Gastrocnemius medialis (tissue), 4 donors: ENCODE measurements around the gene PSMD12. TPM values are rescaled to one million over a fixed set of nuclear protein-coding genes. Genes with fewer than 3 reads are reported as not detected.

Experiments used
- ATAC-seq, 2 donors: fragments of 150-250 bp; one replicate each; pipeline ENCODE4 v1.9.1; 2016
- DNase-seq, 2 donors: peaks; one replicate each; pipeline ENCODE4 v3.0.0-alpha.2; 2019
- H3K27ac ChIP-seq, 4 donors: fragments of 200-600 bp; sonication (generic); 1 replicate in 1 of 4; 2 replicates in 3 of 4; pipeline ENCODE4 v1.5.1; 2016 to 2018; ENCODE audit warnings: mild to moderate bottlenecking in 2 of 4, moderate library complexity in 1 of 4
- H3K27me3 ChIP-seq, 3 donors: fragments of 200-600 bp; sonication (generic) in 2 of 3; 1 replicate in 1 of 3; 2 replicates in 2 of 3; pipeline versions ENCODE4 v1.5.1 to v1.6.0; 2016 to 2019; ENCODE audit warnings: mild to moderate bottlenecking in 1 of 3, moderate library complexity in 1 of 3
- H3K36me3 ChIP-seq, 2 donors: fragments of 200-600 bp; sonication (generic) in 1 of 2; one replicate each; pipeline ENCODE4 v1.5.1; 2017 to 2018
- H3K4me1 ChIP-seq, 2 donors: fragments of 200-600 bp; sonication (generic) in 1 of 2; one replicate each; pipeline ENCODE4 v1.5.1; 2016 to 2017; ENCODE audit warnings: mild to moderate bottlenecking in 2 of 2
- H3K4me3 ChIP-seq, 4 donors: fragments of 200-600 bp; sonication (generic) in 3 of 4; 1 replicate in 1 of 4; 2 replicates in 3 of 4; pipeline ENCODE4 v1.5.1; 2016 to 2019; ENCODE audit warnings: mild to moderate bottlenecking in 2 of 4
- H3K9me3 ChIP-seq, 3 donors: fragments of 200-600 bp; sonication (generic) in 2 of 3; 1 replicate in 1 of 3; 2 replicates in 2 of 3; pipeline ENCODE4 v1.5.1; 2016 to 2019
- POLR2A ChIP-seq, 2 donors: fragments of 450-650 bp; IDR thresholded peaks; one replicate each; pipeline ENCODE4 v1.6.1; 2017; ENCODE audit warnings: antibody characterized with exemption in 2 of 2, mild to moderate bottlenecking in 2 of 2, moderate library complexity in 2 of 2
- in situ Hi-C, 4 donors: fragments of 200-750 bp; cut with MboI; loops; one replicate each; pipeline versions ENCODE4 v1.15.0 to v1.8.0; 2017; ENCODE audit warnings: low sequenced_read_pairs in 4 of 4
- intact Hi-C: fragments of 100-400 bp; cut with DNase I; formaldehyde crosslinking; loops from one replicate; pipeline ENCODE4 v1.15.1; 2023; ENCODE audit warnings: low total_unique reads
- total RNA-seq, 4 donors: library from RNA; depleted of rRNA; stranded (reverse); fragments of >200 nt; gene quantifications; one replicate each; pipeline versions ENCODE4 v1.1.0 to v1.2.3, GENCODE V29; 2016
- TF ChIP-seq, protein P1 (sequence below), 5 experiments: fragments of 450-650 bp in 3 of 5; fragments of 200-600 bp in 2 of 5; sonication (generic) in 2 of 5; IDR thresholded peaks in 4 of 5; conservative IDR thresholded peaks in 1 of 5; 1 replicate in 4 of 5; 2 replicates in 1 of 5; pipeline ENCODE4 v1.5.1; 2016 to 2019; ENCODE audit warnings: antibody characterized with exemption in 5 of 5, mild to moderate bottlenecking in 3 of 5, moderate library complexity in 3 of 5

Gene PSMD12
- total RNA-seq, 4 donors from 2014 or later: 52.0 to 89.6 (median 69.9) TPM

- Histone ChIP-seq H3K27ac (no peak overlapping the region), H3K9me3 (no peaks in the 10 kb centered on the region), H3K36me3 (no peaks in the 10 kb centered on the region), H3K27me3 (no peaks in the 10 kb centered on the region), H3K4me3 (no peak overlapping the region), H3K4me1 (peaks cover 0 to 4% of the 10 kb centered on the region in 2 donors)
- TF ChIP-seq, protein P1, sequence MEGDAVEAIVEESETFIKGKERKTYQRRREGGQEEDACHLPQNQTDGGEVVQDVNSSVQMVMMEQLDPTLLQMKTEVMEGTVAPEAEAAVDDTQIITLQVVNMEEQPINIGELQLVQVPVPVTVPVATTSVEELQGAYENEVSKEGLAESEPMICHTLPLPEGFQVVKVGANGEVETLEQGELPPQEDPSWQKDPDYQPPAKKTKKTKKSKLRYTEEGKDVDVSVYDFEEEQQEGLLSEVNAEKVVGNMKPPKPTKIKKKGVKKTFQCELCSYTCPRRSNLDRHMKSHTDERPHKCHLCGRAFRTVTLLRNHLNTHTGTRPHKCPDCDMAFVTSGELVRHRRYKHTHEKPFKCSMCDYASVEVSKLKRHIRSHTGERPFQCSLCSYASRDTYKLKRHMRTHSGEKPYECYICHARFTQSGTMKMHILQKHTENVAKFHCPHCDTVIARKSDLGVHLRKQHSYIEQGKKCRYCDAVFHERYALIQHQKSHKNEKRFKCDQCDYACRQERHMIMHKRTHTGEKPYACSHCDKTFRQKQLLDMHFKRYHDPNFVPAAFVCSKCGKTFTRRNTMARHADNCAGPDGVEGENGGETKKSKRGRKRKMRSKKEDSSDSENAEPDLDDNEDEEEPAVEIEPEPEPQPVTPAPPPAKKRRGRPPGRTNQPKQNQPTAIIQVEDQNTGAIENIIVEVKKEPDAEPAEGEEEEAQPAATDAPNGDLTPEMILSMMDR (IDR thresholded peaks at IDR 0.05 in 4 of 5, conservative IDR thresholded peaks at IDR 0.05 in 1 of 5): no peak
- TF ChIP-seq POLR2A (IDR thresholded peaks at IDR 0.05): no peak
- ATAC-seq (no peak), DNase-seq (no peak)
- intact Hi-C loops: no loop called here
- in situ Hi-C loops: loop anchor here in 2 of 4 donors (25.0 kb wide), 2 partner anchors 560 to 585 kb away; no protein-coding TSS in a partner anchor
Measured at GRCh38 chr17:67297454-67297960, 68.9 kb downstream of the PSMD12 start.

- H3K27ac ChIP-seq: no peak overlapping the region
- H3K36me3 ChIP-seq: no peaks in the 10 kb centered on the region
- in situ Hi-C loops (loop anchor here in 2 of 4 donors (25.0 kb wide), 2 partner anchors 557 to 582 kb away; no protein-coding TSS in a partner anchor), intact Hi-C loops (no loop called here)
- no peaks in the 10 kb centered on the region for H3K27me3 ChIP-seq
- H3K9me3 ChIP-seq: no peaks in the 10 kb centered on the region
- TF ChIP-seq, protein P1 (IDR thresholded peaks at IDR 0.05 in 4 of 5, conservative IDR thresholded peaks at IDR 0.05 in 1 of 5): no peak
- no peak for TF ChIP-seq POLR2A (IDR thresholded peaks at IDR 0.05)
- H3K4me1 ChIP-seq: peaks cover 5 to 9% of the 10 kb centered on the region in 2 donors
- ATAC-seq (no peak), DNase-seq (no peak)
- no peak overlapping the region for H3K4me3 ChIP-seq
Measured at GRCh38 chr17:67294451-67295199, 71.8 kb downstream of the PSMD12 start.

GRCh38 chr17:67293251-67294203 lies 72.8 kb downstream of the PSMD12 start:
- peaks cover 11 to 15% of the 10 kb centered on the region in 2 donors for H3K4me1 ChIP-seq
- no peaks in the 10 kb centered on the region for H3K27me3 ChIP-seq
- peak; percentile 34 to 62 for DNase-seq
- ATAC-seq: peak; percentile 81
- in situ Hi-C loops: loop anchor here in 2 of 4 donors (25.0 kb wide), 2 partner anchors 556 to 581 kb away; no protein-coding TSS in a partner anchor
- H3K4me3 ChIP-seq: peak overlapping the region in 2 of 4 donors; percentile 6 to 43
- intact Hi-C loops: loop anchor here (1.0 kb wide), 1 partner anchor 72 kb away; no protein-coding TSS in a partner anchor
- TF ChIP-seq POLR2A (IDR thresholded peaks at IDR 0.05): no peak
- TF ChIP-seq, protein P1 (IDR thresholded peaks at IDR 0.05 in 4 of 5, conservative IDR thresholded peaks at IDR 0.05 in 1 of 5): peak; percentile 66 to 90 (median 80)
- no peaks in the 10 kb centered on the region for H3K36me3 ChIP-seq
- no peak overlapping the region for H3K27ac ChIP-seq
- H3K9me3 ChIP-seq: no peaks in the 10 kb centered on the region

GRCh38 chr17:67290711-67291291 lies 75.6 kb downstream of the PSMD12 start:
- TF ChIP-seq, protein P1 (IDR thresholded peaks at IDR 0.05 in 4 of 5, conservative IDR thresholded peaks at IDR 0.05 in 1 of 5): no peak
- TF ChIP-seq POLR2A (IDR thresholded peaks at IDR 0.05): no peak
- Histone ChIP-seq H3K9me3 (no peaks in the 10 kb centered on the region), H3K36me3 (no peaks in the 10 kb centered on the region), H3K27ac (no peak overlapping the region), H3K4me1 (peaks cover 11 to 15% of the 10 kb centered on the region in 2 donors), H3K4me3 (no peak overlapping the region), H3K27me3 (no peaks in the 10 kb centered on the region)
- in situ Hi-C loops: loop anchor here in 2 of 4 donors (25.0 kb wide), 2 partner anchors 554 to 578 kb away; no protein-coding TSS in a partner anchor
- ATAC-seq (no peak), DNase-seq (no peak)
- intact Hi-C loops: no loop called here
